SK-N-SH (cell line): ENCODE results near the gene ERI3. TPM values are rescaled to one million over a fixed set of nuclear protein-coding genes. Genes with fewer than 3 reads are reported as not detected.

ENCODE experiments used
- CTCF ChIA-PET: fragments of 300-600, 350-600 bp; formaldehyde crosslinking; extraction: SDS; loops from one replicate; lab custom pipeline; 2021; lab: Yijun Ruan, JAX
- POLR2A ChIA-PET: fragments of 350-600 bp; sonication (Branson Sonifier 250); formaldehyde crosslinking; extraction: SDS; loops from one replicate; lab custom pipeline; 2020; ENCODE audit warnings: antibody characterized with exemption, inconsistent platforms; lab: Yijun Ruan, JAX
- DNase-seq: peaks from one replicate; pipeline ENCODE4 v3.0.0; 2012
- H2AFZ ChIP-seq: fragments of 200-600 bp; sonication (generic); 2 replicates; pipeline ENCODE4 v1.8.1; 2016; ENCODE audit warnings: antibody characterized with exemption, mild to moderate bottlenecking, low read depth
- H3F3A ChIP-seq: fragments of 200-600 bp; sonication (generic); replicated peaks from 2 replicates; pipeline ENCODE3; 2016; ENCODE audit warnings: antibody characterized with exemption, mild to moderate bottlenecking; ENCODE audit not compliant: insufficient read depth
- H3K27ac ChIP-seq, 2 experiments: fragments of 200-500 bp in 1 of 2; fragments of 200-600 bp in 1 of 2; sonication (Bioruptor generic) in 1 of 2; sonication (generic), shearing (Covaris generic) in 1 of 2; 2 replicates each; pipeline versions ENCODE4 v1.5.1 to v1.6.1; 2014 to 2016; ENCODE audit warnings: low read depth in 2 of 2, inconsistent platforms in 1 of 2, low read length in 1 of 2, mild to moderate bottlenecking in 1 of 2, mixed read lengths in 1 of 2
- H3K27me3 ChIP-seq: fragments of 200-600 bp; sonication (generic), shearing (Covaris generic); 2 replicates; pipeline ENCODE4 v1.6.1; 2016; ENCODE audit warnings: mixed run types; ENCODE audit not compliant: insufficient read depth
- H3K36me3 ChIP-seq, 2 experiments: fragments of 200-500 bp in 1 of 2; fragments of 200-600 bp in 1 of 2; sonication (Bioruptor generic) in 1 of 2; sonication (generic) in 1 of 2; replicated peaks in 1 of 2; 2 replicates each; pipeline versions ENCODE3 to v1.5.1; 2014 to 2016; ENCODE audit warnings: low read length in 1 of 2, mild to moderate bottlenecking in 1 of 2; ENCODE audit not compliant: insufficient read depth in 2 of 2, control insufficient read depth in 1 of 2
- H3K4me1 ChIP-seq, 2 experiments: fragments of 200-500 bp in 1 of 2; fragments of 200-600 bp in 1 of 2; sonication (Bioruptor generic) in 1 of 2; sonication (generic), shearing (Covaris generic) in 1 of 2; 2 replicates each; pipeline versions ENCODE4 v1.5.1 to v1.6.1; 2014 to 2016; ENCODE audit warnings: low read depth in 1 of 2, low read length in 1 of 2, mixed run types in 1 of 2; ENCODE audit not compliant: insufficient read depth in 2 of 2, control insufficient read depth in 1 of 2
- H3K4me2 ChIP-seq: fragments of 200-600 bp; sonication (generic), shearing (Covaris generic); 2 replicates; pipeline ENCODE4 v1.6.1; 2017; ENCODE audit warnings: mixed run types
- H3K4me3 ChIP-seq, 2 experiments: fragments of 200-500 bp in 1 of 2; fragments of 200-600 bp in 1 of 2; sonication (Bioruptor generic) in 1 of 2; sonication (generic), shearing (Covaris generic) in 1 of 2; 2 replicates each; pipeline versions ENCODE4 v1.5.1 to v1.8.1; 2014 to 2016; ENCODE audit warnings: low read depth in 2 of 2, inconsistent platforms in 1 of 2, low read length in 1 of 2, mild to moderate bottlenecking in 1 of 2, mixed read lengths in 1 of 2, moderate library complexity in 1 of 2
- H3K79me2 ChIP-seq: fragments of 200-600 bp; sonication (generic); 2 replicates; pipeline ENCODE4 v1.8.1; 2017; ENCODE audit warnings: mild to moderate bottlenecking; ENCODE audit not compliant: insufficient read depth
- H3K9ac ChIP-seq: fragments of 200-600 bp; sonication (generic); 2 replicates; pipeline ENCODE4 v1.6.1; 2017; ENCODE audit warnings: mixed run types
- H3K9me2 ChIP-seq: fragments of 200-600 bp; sonication (generic); 2 replicates; pipeline ENCODE4 v1.6.1; 2017; ENCODE audit warnings: mixed run types
- H3K9me3 ChIP-seq: fragments of 200-600 bp; sonication (generic); 2 replicates; pipeline ENCODE4 v1.6.1; 2017; ENCODE audit warnings: mixed run types, mild to moderate bottlenecking, moderate library complexity
- H4K20me1 ChIP-seq: fragments of 200-600 bp; sonication (generic); 2 replicates; pipeline ENCODE4 v1.6.1; 2017; ENCODE audit warnings: mild to moderate bottlenecking, mixed run types; ENCODE audit not compliant: insufficient read depth
- CHD2 ChIP-seq: fragments of 150-350 bp; IDR thresholded peaks from 2 replicates; pipeline ENCODE4 v1.6.1; 2018; ENCODE audit warnings: low read length; ENCODE audit not compliant: partially characterized antibody
- CTCF ChIP-seq: fragments of 200-600 bp; sonication (generic); IDR thresholded peaks from 2 replicates; pipeline ENCODE4 v1.6.1; 2017; ENCODE audit warnings: antibody characterized with exemption, mild to moderate bottlenecking, moderate library complexity
- ELF1 ChIP-seq: IDR thresholded peaks from 2 replicates; pipeline ENCODE4 v1.4.0; 2012
- EP300 ChIP-seq, 2 experiments: IDR thresholded peaks; 2 replicates each; pipeline versions ENCODE4 v1.4.0 to v1.6.1; 2012; ENCODE audit warnings: borderline replicate concordance in 1 of 2, low read depth in 1 of 2, low read length in 1 of 2
- EZH2phosphoT487 ChIP-seq: fragments of 200-600 bp; sonication (generic); IDR thresholded peaks from 2 replicates; pipeline ENCODE4 v1.6.1; 2017; ENCODE audit warnings: low read depth, mixed run types, mild to moderate bottlenecking, antibody characterized with exemption, moderate library complexity, borderline replicate concordance
- FOSL2 ChIP-seq: IDR thresholded peaks from 2 replicates; pipeline ENCODE4 v1.4.0; 2012; ENCODE audit warnings: low read depth, mild to moderate bottlenecking, moderate library complexity, borderline replicate concordance
- GABPA ChIP-seq: IDR thresholded peaks from 2 replicates; pipeline ENCODE4 v1.4.0; 2012; ENCODE audit warnings: low read depth, mild to moderate bottlenecking
- MEF2A ChIP-seq: IDR thresholded peaks from 2 replicates; pipeline ENCODE4 v1.4.0; 2012; ENCODE audit warnings: low read depth, borderline replicate concordance
- MXI1 ChIP-seq: IDR thresholded peaks from 2 replicates; pipeline ENCODE4 v1.6.1; 2012; ENCODE audit warnings: mild to moderate bottlenecking, low read depth, low read length, improper control_type of control experiment
- NFIC ChIP-seq: IDR thresholded peaks from 2 replicates; pipeline ENCODE4 v1.4.0; 2012; ENCODE audit warnings: borderline replicate concordance
- RAD21 ChIP-seq: IDR thresholded peaks from 2 replicates; pipeline ENCODE4 v1.6.1; 2012; ENCODE audit warnings: mild to moderate bottlenecking, low read length
- RCOR1 ChIP-seq: fragments of 150-350 bp; IDR thresholded peaks from 2 replicates; pipeline ENCODE4 v1.6.1; 2017; ENCODE audit warnings: antibody characterized with exemption, low read length
- REST ChIP-seq: IDR thresholded peaks from 2 replicates; pipeline ENCODE4 v1.6.1; 2012; ENCODE audit warnings: mild to moderate bottlenecking, low read depth, low read length, moderate library complexity
- RFX5 ChIP-seq: IDR thresholded peaks from 2 replicates; pipeline ENCODE4 v1.6.1; 2012; ENCODE audit warnings: mild to moderate bottlenecking, improper control_type of control experiment, low read length
- SMC3 ChIP-seq: IDR thresholded peaks from 2 replicates; pipeline ENCODE4 v1.6.1; 2012; ENCODE audit warnings: low read depth, low read length, improper control_type of control experiment
- TAF1 ChIP-seq: IDR thresholded peaks from 2 replicates; pipeline ENCODE4 v1.6.1; 2012; ENCODE audit warnings: low read depth, mild to moderate bottlenecking, low read length, moderate library complexity, borderline replicate concordance
- TCF12 ChIP-seq: IDR thresholded peaks from 2 replicates; pipeline ENCODE4 v1.4.0; 2012
- TEAD4 ChIP-seq: IDR thresholded peaks from 2 replicates; pipeline ENCODE4 v1.4.0; 2012; ENCODE audit warnings: mild to moderate bottlenecking, borderline replicate concordance; ENCODE audit not compliant: insufficient read depth
- YY1 ChIP-seq: IDR thresholded peaks from 2 replicates; pipeline ENCODE4 v1.4.0; 2012; ENCODE audit warnings: low read depth, mild to moderate bottlenecking
- WGBS: methylation state at CpG from one replicate; pipeline ENCODE4 v1.1.6; 2017; ENCODE audit warnings: low lambda C conversion rate; 5-methylcytosine and 5-hydroxymethylcytosine counted together
- polyA plus RNA-seq, 3 experiments: library from polyadenylated mRNA; depleted of rRNA; stranded (reverse); fragments of >200 nt; gene quantifications; 2 replicates each; pipeline ENCODE4 v1.2.3, GENCODE V29; 2012
- TF ChIP-seq, protein P1 (sequence below): fragments of 150-350 bp; IDR thresholded peaks from 2 replicates; pipeline ENCODE4 v1.6.1; 2016; ENCODE audit warnings: mild to moderate bottlenecking, low read depth, low read length
- TF ChIP-seq, protein P2 (sequence below): IDR thresholded peaks from 2 replicates; pipeline ENCODE4 v1.4.0; 2012; ENCODE audit warnings: low read depth, borderline replicate concordance

The ERI3 gene
- polyA plus RNA-seq, 1 of the 3 experiments (the other 2 are of a cell fraction): 60.7 TPM

DNA sequence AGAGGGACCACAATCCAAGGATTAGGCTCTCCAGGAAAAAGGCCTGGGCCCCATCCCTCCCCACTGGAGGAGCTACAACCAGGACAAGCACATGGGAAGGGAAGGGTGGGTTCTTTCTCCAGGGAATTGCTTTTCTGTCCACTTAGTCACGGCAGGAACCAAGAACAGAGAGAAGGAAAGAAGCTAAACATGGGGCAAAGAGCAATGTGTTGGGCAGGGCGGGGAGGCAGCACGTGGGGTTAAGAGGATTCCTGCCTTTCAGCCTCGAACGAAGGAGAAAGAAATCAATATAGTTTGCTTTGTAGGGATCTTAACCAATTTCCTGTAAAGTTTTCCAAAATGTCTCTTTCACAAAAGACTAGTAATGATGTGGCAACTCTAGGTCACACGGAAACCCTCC lies 21.7 kb downstream of the ERI3 start (continued):
- TF ChIP-seq CTCF: no peak
- no peak for TF ChIP-seq MXI1
- no peak for TF ChIP-seq EP300 (IDR thresholded peaks at IDR 0.05; ENCODE audit: borderline replicate concordance in 1 of 2, low read depth in 1 of 2, low read length in 1 of 2)

DNA sequence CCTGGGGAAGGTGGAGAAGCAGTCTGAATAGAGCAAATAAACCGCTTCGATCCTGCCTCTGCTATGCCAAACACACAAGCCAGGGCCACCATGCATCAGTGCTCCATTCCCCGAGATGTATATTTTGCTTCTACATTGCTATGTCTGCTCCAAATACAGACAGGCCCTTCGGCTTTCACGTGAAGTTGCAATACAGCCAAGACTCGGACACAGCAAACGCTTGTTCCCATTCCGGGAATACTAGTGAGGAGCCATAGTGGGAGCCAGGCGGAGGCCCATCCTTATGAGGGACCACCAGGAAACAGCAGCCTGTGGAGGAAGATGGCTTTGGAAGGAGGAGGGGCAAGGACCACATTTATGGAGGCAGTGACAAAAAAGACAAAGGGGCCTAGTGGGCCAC lies 22.6 kb downstream of the ERI3 start:
- no peak for DNase-seq
- Histone ChIP-seq H3F3A (peaks cover 10% of the 10 kb centered on the region), H3K27ac (no peak overlapping the region), H3K4me3 (no peak overlapping the region), H3K9me2 (no peaks in the 10 kb centered on the region), H3K4me2 (no peak overlapping the region), H3K9me3 (no peaks in the 10 kb centered on the region), H3K79me2 (no peaks in the 10 kb centered on the region), H2AFZ (no peak overlapping the region), H3K27me3 (no peaks in the 10 kb centered on the region), H3K9ac (no peak overlapping the region), H3K4me1 (peaks cover 16 to 21% of the 10 kb centered on the region in 2 experiments), H3K36me3 (peaks cover 19 to 41% of the 10 kb centered on the region in 2 experiments), H4K20me1 (no peaks in the 10 kb centered on the region)
- ChIA-PET CTCF (interaction anchor here (1.0 to 3.6 kb wide), 2 partner anchors 14 to 114 kb away, joined by 4 to 21 read pairs; no protein-coding TSS in a partner anchor), POLR2A (no interaction called here)
- TF ChIP-seq CHD2: no peak
- no peak for TF ChIP-seq TCF12
- TF ChIP-seq RAD21: no peak
- no peak for TF ChIP-seq MEF2A
- TF ChIP-seq GABPA: no peak
- TF ChIP-seq TAF1: no peak
- no peak for TF ChIP-seq TEAD4
- no peak for TF ChIP-seq RCOR1
- TF ChIP-seq EP300 (IDR thresholded peaks at IDR 0.05; ENCODE audit: borderline replicate concordance in 1 of 2, low read depth in 1 of 2, low read length in 1 of 2): no peak
- TF ChIP-seq YY1: no peak
- no peak for TF ChIP-seq FOSL2
- no peak for TF ChIP-seq CTCF
- TF ChIP-seq, protein P1, sequence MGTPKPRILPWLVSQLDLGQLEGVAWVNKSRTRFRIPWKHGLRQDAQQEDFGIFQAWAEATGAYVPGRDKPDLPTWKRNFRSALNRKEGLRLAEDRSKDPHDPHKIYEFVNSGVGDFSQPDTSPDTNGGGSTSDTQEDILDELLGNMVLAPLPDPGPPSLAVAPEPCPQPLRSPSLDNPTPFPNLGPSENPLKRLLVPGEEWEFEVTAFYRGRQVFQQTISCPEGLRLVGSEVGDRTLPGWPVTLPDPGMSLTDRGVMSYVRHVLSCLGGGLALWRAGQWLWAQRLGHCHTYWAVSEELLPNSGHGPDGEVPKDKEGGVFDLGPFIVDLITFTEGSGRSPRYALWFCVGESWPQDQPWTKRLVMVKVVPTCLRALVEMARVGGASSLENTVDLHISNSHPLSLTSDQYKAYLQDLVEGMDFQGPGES: no peak
- no peak for TF ChIP-seq ELF1
- TF ChIP-seq REST: no peak
- TF ChIP-seq, protein P2, sequence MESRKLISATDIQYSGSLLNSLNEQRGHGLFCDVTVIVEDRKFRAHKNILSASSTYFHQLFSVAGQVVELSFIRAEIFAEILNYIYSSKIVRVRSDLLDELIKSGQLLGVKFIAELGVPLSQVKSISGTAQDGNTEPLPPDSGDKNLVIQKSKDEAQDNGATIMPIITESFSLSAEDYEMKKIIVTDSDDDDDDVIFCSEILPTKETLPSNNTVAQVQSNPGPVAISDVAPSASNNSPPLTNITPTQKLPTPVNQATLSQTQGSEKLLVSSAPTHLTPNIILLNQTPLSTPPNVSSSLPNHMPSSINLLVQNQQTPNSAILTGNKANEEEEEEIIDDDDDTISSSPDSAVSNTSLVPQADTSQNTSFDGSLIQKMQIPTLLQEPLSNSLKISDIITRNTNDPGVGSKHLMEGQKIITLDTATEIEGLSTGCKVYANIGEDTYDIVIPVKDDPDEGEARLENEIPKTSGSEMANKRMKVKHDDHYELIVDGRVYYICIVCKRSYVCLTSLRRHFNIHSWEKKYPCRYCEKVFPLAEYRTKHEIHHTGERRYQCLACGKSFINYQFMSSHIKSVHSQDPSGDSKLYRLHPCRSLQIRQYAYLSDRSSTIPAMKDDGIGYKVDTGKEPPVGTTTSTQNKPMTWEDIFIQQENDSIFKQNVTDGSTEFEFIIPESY: no peak
- TF ChIP-seq RFX5: no peak
- TF ChIP-seq SMC3: no peak
- no peak for TF ChIP-seq NFIC
- TF ChIP-seq EZH2phosphoT487: no peak
- WGBS: 90% methylated on average over 9 of the region's 9 CpGs
